GM10266 (cell line): Measurements from ENCODE around the gene CRYBG2.
"Not testable (repeated sequence)": the region's sequence is repeated elsewhere in the genome, so short reads cannot be mapped to it uniquely, and the experiment has no call there.

Experiments
- DNase-seq: peaks from one replicate; pipeline ENCODE4 v3.0.0; 2012; ENCODE audit errors: extremely low spot score
- TF ChIP-seq, protein P1 (sequence below): IDR thresholded peaks from 2 replicates; pipeline ENCODE4 v1.5.1; 2012; ENCODE audit warnings: mild to moderate bottlenecking, low read depth; ENCODE audit not compliant: control insufficient read depth, insufficient read depth; ENCODE audit errors: missing control alignments

The CRYBG2 gene

DNA sequence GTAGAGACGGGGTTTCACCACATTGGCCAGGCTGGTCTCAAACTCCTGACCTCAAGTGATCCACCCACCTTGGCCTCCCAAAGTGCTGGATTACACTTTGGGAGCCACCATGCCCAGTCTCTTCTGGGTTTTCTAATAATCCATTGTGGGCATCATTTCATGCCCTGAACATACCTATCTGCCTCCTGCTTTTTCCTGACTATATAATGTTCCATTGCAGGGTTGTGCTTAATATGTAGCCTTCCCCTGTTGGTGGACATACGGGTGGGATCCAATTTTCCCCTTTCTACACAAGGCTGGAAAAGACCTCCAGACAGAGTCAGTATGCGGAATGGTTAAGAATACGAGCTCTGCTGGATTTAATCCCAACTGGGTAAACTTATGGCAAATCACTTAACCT lies 22.1 kb upstream of the CRYBG2 start:
- TF ChIP-seq, protein P1, sequence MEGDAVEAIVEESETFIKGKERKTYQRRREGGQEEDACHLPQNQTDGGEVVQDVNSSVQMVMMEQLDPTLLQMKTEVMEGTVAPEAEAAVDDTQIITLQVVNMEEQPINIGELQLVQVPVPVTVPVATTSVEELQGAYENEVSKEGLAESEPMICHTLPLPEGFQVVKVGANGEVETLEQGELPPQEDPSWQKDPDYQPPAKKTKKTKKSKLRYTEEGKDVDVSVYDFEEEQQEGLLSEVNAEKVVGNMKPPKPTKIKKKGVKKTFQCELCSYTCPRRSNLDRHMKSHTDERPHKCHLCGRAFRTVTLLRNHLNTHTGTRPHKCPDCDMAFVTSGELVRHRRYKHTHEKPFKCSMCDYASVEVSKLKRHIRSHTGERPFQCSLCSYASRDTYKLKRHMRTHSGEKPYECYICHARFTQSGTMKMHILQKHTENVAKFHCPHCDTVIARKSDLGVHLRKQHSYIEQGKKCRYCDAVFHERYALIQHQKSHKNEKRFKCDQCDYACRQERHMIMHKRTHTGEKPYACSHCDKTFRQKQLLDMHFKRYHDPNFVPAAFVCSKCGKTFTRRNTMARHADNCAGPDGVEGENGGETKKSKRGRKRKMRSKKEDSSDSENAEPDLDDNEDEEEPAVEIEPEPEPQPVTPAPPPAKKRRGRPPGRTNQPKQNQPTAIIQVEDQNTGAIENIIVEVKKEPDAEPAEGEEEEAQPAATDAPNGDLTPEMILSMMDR, result no peak
- no peak for DNase-seq

GRCh38 chr1:26375081-26375480 lies 21.2 kb upstream of the CRYBG2 start:
- TF ChIP-seq, protein P1, result no peak
- DNase-seq, result no peak

DNA sequence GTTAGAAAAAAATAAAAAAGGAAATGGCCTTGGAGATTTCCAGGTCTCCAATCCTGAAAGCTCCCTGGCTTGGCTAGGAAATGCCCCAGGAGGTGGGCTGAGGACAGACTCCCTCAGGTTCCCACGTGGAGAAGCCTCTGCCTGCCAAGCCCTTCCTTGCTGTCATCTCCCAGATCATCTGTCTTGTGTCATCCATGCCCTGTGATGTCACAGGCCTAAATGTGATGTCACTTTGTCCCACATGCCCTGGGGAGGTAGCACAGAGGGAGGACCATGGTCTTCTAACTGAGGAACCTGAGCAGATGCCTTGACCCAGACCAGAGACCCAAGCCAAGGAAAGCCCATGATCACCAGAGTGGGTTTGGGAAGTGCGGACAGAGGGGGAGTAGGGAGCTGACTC lies 20.4 kb upstream of the CRYBG2 start:
- DNase-seq, result not testable (repeated sequence)

GRCh38 chr1:26373789-26374188 lies 19.9 kb upstream of the CRYBG2 start:
- DNase-seq, result no peak
- TF ChIP-seq, protein P1, result no peak

GRCh38 chr1:26373281-26373680 lies 19.4 kb upstream of the CRYBG2 start:
- TF ChIP-seq, protein P1, result no peak

GRCh38 chr1:26372611-26373010 lies 18.7 kb upstream of the CRYBG2 start, which contains the start of gene ZNF683:
Gene ZNF683 (minus strand): TSS chr1:26372750. CDS start chr1:26368571, 4,179 bp downstream.
- not testable (repeated sequence) for DNase-seq

More at GRCh38 chr1:26373281-26373680, 19.4 kb upstream of the CRYBG2 start:
- no peak for DNase-seq

DNA sequence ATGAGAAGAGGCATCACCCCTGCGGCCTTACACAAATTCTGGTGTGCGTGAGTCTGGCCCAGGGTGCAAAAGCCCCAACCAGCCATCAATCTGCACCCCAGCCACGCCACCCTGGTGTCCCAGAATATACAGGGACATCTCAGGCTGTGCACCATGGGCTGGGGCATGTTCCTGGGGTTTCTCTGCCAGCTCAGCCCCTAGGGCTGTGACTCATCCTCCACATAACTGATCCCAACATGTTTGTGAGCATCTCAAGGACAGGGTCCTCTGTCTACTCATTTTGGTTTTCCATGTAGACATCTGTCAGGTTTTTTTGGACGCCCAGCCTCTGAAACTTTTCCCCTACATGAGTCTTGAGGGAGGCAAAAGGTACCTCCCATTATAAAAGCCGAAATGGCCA lies 18.1 kb upstream of the CRYBG2 start:
- DNase-seq, result no peak

DNA sequence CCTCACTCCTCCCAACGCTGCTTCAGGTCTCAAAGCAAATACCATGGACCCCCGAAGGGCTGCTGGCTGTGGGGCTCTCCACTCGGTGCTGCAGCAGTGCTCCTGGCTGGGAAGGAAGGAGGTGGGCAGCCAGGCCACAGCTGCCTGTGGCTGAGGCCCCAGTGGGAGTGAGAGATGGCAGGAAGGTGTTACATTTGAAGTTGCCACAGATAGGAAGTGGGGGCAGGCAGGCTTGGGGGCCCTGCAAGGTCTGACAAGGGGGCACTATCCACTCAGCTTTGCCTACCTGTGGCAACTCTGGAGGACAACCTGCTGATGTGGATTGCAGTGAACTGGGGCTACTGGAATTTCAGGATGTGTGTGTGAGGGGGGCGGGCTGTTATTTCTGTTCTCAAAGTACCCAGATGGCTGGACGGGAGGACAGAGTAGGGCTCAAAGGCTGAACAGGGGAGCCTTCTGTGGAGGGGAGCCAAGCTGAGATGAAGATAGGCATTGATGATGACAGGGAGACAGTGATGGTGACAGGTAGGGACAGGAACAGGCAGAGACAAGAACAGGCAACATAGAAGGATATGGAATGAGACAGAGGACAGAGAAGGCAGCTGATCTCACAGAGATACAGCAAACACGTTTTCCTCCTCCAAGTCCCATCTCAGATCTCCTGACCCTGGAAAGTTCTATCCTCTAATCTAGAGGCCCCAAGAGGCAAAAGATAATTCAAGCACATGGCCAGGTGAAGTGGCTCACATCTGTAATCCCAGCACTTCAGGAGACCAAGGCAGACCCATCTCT lies 16.9 kb upstream of the CRYBG2 start:
- no peak for DNase-seq
- TF ChIP-seq, protein P1, result no peak

More for the DNA sequence above, 18.1 kb upstream of the CRYBG2 start:
- TF ChIP-seq, protein P1, result no peak
